GM21367 (cell line): ENCODE data around the gene EPHA4.

ENCODE experiments used
- ATAC-seq: cut with Tn5 transposase; IDR thresholded peaks from one replicate; pipeline ENCODE4 v1.9.1; 2021; ENCODE audit not compliant: unreplicated experiment

EPHA4 gene

GRCh38 chr2:221448057-221448843 lies 123.9 kb downstream of the EPHA4 start:
- no peak for ATAC-seq

- ATAC-seq = no peak
These were observed 124.8 kb downstream of the EPHA4 start for GRCh38 chr2:221447310-221447709.

- ATAC-seq = no peak
These were observed 126.0 kb downstream of the EPHA4 start for GRCh38 chr2:221446140-221446539.

- no peak for ATAC-seq
These were observed 128.0 kb downstream of the EPHA4 start for GRCh38 chr2:221444106-221444505.

GRCh38 chr2:221443645-221444044 lies 128.5 kb downstream of the EPHA4 start:
- ATAC-seq = no peak

- ATAC-seq = no peak
These were observed 130.0 kb downstream of the EPHA4 start for GRCh38 chr2:221442128-221442527.

- no peak for ATAC-seq
These were observed 132.2 kb downstream of the EPHA4 start for GRCh38 chr2:221439761-221440479.

GRCh38 chr2:221437056-221437455 lies 135.0 kb downstream of the EPHA4 start:
- ATAC-seq = no peak

GRCh38 chr2:221435171-221435570 lies 136.9 kb downstream of the EPHA4 start:
- no peak for ATAC-seq

- no peak for ATAC-seq
These were observed 138.0 kb downstream of the EPHA4 start for GRCh38 chr2:221434142-221434541.

- no peak for ATAC-seq
These were observed 140.6 kb downstream of the EPHA4 start for GRCh38 chr2:221431477-221431876.

- ATAC-seq = no peak
These were observed 142.2 kb downstream of the EPHA4 start for GRCh38 chr2:221429741-221430491.

- ATAC-seq = no peak
These were observed 143.2 kb downstream of the EPHA4 start for GRCh38 chr2:221428896-221429295.

GRCh38 chr2:221426929-221427328 lies 145.2 kb downstream of the EPHA4 start:
- no peak for ATAC-seq

GRCh38 chr2:221425891-221426290 lies 146.2 kb downstream of the EPHA4 start:
- ATAC-seq = no peak

- no peak for ATAC-seq
These were observed 146.8 kb downstream of the EPHA4 start for GRCh38 chr2:221425353-221425752.

GRCh38 chr2:221423210-221423804 lies 148.8 kb downstream of the EPHA4 start:
- no peak for ATAC-seq

GRCh38 chr2:221422516-221423209 lies 149.4 kb downstream of the EPHA4 start:
- no peak for ATAC-seq

GRCh38 chr2:221420245-221420644 lies 151.9 kb downstream of the EPHA4 start:
- ATAC-seq = no peak

GRCh38 chr2:221415789-221416188 lies 156.3 kb downstream of the EPHA4 start:
- no peak for ATAC-seq

GRCh38 chr2:221412978-221413377 lies 159.1 kb downstream of the EPHA4 start:
- ATAC-seq = no peak
